Measurements from ENCODE around the gene CXCL6.

The CXCL6 gene

DNA sequence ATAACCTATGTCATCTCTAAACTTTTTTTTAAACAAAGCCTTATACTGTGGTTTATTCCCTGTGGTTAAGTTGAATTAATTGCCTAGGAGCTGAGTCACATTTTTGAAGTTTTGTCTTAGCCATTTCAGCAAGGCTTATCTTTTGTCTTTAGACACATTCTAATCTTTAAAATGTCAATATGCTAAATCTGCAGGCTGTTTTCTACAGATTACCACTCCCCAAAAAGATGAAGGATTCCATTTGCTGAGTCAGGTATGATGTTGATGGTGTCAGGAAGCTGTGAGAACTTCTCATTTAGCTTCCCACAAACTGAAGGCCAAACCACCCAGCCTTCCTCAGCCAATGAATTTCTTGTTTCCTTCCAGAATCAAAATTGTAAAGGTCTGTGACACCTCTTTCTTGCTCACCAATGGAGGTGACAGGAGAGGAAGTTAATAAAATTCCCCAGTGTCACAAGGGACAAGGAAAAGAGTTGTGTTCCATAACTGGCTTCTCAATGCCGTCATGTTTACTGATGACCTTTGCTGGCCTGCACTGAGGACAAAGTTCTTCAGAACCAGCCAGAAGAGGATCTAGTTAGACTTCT lies 3.7 kb upstream of the CXCL6 start:
- ChIA-PET POLR2A (no interaction called here), CTCF (interaction anchor here (1.4 to 2.2 kb wide), 2 partner anchors 10 to 17 kb away, joined by 3 to 6 read pairs; no protein-coding TSS in a partner anchor)
- no peak for DNase-seq (ENCODE audit: extremely low spot score)
- TF ChIP-seq, protein P1, sequence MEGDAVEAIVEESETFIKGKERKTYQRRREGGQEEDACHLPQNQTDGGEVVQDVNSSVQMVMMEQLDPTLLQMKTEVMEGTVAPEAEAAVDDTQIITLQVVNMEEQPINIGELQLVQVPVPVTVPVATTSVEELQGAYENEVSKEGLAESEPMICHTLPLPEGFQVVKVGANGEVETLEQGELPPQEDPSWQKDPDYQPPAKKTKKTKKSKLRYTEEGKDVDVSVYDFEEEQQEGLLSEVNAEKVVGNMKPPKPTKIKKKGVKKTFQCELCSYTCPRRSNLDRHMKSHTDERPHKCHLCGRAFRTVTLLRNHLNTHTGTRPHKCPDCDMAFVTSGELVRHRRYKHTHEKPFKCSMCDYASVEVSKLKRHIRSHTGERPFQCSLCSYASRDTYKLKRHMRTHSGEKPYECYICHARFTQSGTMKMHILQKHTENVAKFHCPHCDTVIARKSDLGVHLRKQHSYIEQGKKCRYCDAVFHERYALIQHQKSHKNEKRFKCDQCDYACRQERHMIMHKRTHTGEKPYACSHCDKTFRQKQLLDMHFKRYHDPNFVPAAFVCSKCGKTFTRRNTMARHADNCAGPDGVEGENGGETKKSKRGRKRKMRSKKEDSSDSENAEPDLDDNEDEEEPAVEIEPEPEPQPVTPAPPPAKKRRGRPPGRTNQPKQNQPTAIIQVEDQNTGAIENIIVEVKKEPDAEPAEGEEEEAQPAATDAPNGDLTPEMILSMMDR (IDR thresholded peaks at IDR 0.05; ENCODE audit: control extremely low read depth, extremely low read depth, low read depth, missing control alignments) = no peak

DNA sequence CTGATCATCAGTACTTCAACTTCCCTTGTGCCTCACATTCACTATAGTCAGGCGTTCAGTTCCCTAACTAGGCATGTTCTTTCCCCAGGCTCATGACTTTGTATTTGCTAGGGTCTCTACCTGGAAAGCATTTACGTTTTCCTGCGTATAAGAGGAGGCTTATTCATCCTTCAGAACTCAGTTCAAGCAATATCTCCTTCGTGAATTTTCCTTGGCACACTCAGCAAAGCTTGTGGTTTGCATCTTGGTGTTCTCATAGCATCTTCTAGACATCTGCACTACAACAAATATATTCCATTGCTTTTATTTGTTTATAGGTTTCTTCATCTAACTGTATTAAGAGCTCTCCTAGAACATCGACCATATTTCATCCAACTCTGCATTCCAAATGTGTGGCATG lies 2.6 kb downstream of the CXCL6 start:
- TF ChIP-seq, protein P1 (IDR thresholded peaks at IDR 0.05; ENCODE audit: control extremely low read depth, extremely low read depth, low read depth, missing control alignments) = no peak
- CTCF ChIA-PET = no interaction called here
- no peak for DNase-seq (ENCODE audit: extremely low spot score)
- POLR2A ChIA-PET = no interaction called here

- TF ChIP-seq, protein P1 (IDR thresholded peaks at IDR 0.05; ENCODE audit: control extremely low read depth, extremely low read depth, low read depth, missing control alignments) = no peak
- ChIA-PET CTCF (interaction anchor here (0.9 kb wide), 1 partner anchor 199 kb away, joined by 3 read pairs; the partner anchor contains the start of gene CXCL3), POLR2A (no interaction called here)
- no peak for DNase-seq (ENCODE audit: extremely low spot score)
Measured at GRCh38 chr4:73839715-73840114, 3.2 kb downstream of the CXCL6 start.

DNA sequence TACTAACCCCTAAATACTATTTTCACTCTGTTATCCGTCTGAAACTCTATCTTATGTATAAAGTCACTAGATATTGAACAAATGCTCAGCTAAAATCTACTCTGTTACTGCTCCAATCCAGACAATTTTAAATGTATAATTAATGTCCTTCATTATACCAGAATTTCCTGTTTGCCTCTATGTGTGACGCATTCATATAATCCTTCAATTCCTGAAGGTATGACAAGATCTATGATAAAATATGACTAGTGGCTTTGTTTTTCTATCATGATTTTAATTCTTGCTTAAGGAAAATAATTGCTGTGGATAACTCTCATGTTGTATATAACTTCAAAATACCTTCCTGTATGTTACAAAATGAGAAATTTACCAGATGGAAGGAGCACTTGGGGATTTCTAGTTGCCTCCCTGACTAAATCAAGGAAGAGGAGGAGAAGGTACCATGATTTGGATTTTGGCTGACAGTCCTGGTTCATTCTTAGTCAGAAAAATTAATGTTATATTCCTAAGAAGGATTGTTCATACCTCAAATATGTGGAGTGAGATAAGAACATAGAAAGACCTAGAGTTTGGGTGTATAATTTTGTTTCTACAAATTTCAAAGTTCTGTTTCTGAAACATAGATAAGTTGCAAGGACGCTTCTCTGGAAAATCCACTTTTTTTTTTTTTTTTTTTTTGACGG lies 4.9 kb downstream of the CXCL6 start:
- DNase-seq (ENCODE audit: extremely low spot score) = no peak
- POLR2A ChIA-PET = no interaction called here
- CTCF ChIA-PET = interaction anchor here (1.1 kb wide), 1 partner anchor 11 kb away, joined by 3 read pairs; no protein-coding TSS in a partner anchor
- TF ChIP-seq, protein P1 (IDR thresholded peaks at IDR 0.05; ENCODE audit: control extremely low read depth, extremely low read depth, low read depth, missing control alignments) = no peak

- ChIA-PET POLR2A (no interaction called here), CTCF (interaction anchor here (1.4 to 2.6 kb wide), 2 partner anchors 9 to 17 kb away, joined by 5 to 6 read pairs; no protein-coding TSS in a partner anchor)
- no peak for DNase-seq (ENCODE audit: extremely low spot score)
- TF ChIP-seq, protein P1 (IDR thresholded peaks at IDR 0.05; ENCODE audit: control extremely low read depth, extremely low read depth, low read depth, missing control alignments) = no peak
Measured at GRCh38 chr4:73842696-73843095, 6.2 kb downstream of the CXCL6 start.

GRCh38 chr4:73843369-73843768 lies 6.9 kb downstream of the CXCL6 start:
- DNase-seq (ENCODE audit: extremely low spot score) = no peak
- ChIA-PET CTCF (interaction anchor here (0.9 to 2.6 kb wide), 3 partner anchors 10 to 16 kb away, joined by 3 to 6 read pairs (median 5); no protein-coding TSS in a partner anchor), POLR2A (no interaction called here)
- TF ChIP-seq, protein P1 (IDR thresholded peaks at IDR 0.05; ENCODE audit: control extremely low read depth, extremely low read depth, low read depth, missing control alignments) = no peak

Data from GM10248 (cell line).